8988T (cell line): ENCODE results near the gene MYO1C.
"Not testable (repeated sequence)": the region's sequence is repeated elsewhere in the genome, so short reads cannot be mapped to it uniquely, and the experiment has no call there.

Experiments used
- DNase-seq: peaks from one replicate; pipeline ENCODE4 v3.0.0; 2011

MYO1C gene

DNA sequence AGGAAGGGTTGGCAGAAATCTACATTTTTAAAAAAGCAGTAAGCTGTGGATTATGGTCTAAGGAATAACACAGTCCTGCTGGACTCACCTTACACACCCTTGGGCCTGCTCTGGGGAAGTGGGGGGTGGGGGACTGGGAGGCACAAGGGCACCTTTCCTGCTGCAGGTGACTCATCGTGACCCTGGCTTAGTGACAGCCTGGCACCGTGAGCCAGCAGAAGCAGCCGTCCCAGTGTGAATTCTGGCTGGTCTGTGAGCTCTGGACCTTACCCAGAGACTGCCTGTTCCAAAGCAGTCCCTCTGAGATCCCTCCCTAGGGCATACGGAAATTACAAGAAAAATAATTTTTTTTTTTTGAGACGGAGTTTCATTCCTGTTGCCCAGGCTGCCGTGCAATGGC lies 32.3 kb downstream of the MYO1C start:
- DNase-seq: no peak

DNA sequence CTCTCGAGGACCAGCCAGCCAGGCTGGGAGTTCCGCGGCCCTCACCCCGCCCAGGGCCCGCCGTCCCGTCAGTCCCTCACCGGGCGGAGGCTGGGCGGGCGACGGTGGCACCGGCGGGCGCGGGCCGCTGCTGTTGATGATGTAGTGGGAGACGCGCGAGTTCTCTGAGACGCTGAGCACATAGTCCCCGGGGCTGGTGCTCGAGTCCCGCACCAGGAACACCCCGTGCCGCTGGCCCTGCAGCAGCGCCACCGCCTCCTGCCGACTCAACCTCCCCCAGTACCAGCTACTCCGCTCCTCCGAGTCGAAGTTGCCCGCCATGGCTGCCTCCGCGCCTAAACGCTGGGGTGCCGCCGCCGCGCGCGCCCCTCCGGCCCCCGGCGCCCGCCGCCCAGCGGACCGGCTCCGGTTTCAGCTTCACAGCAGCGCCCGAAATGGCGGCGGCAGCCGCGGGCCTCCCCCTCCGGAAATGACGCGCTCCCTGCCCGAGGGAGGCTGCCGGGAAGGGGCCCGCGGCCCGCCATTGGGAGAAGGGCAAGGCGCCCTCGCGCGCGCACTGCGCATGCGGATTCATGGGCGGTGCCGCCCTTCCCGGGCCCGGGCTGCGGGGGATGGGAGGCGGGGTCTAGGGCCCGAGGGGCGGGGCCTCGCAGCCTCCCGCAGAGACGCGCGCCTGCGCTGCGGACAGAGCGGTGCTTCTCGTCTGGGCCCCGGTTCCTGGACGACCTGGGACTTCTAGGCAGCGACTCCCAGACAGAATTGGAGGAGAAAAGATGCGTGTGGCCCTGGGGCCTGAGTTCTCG lies 36.5 kb downstream of the MYO1C start, which contains the start of gene CRK:
TSS of gene CRK (minus strand) at position 436 of the 803 bp plus-strand sequence. CDS start at position 321, 115 bp downstream.
- DNase-seq: peak; percentile 91

DNA sequence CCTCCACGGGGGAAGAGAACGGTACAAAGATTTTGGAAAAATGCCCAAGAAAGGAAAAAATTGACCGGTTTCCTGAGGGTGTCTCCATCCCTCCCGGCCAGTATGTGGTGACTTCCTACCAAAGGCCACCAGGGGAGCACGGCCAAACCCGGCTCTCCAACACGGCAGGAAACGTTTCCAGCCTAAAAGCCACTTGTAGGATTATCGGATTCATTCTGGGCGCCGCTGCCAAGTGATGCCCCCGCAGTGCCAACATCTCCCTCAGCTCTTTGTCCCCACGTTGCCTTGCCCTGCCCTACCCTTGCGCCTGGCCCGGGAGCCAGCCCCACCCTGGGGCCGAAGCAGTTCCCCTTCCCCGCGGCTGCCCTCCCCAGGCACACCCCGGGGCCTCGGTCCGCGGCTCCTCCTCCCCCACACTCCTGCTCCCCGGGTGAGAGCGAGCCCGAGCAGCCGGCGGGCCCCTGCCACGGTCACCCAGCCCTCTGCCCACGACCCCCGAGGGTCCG lies 37.1 kb downstream of the MYO1C start:
- peak; percentile 69 for DNase-seq

DNA sequence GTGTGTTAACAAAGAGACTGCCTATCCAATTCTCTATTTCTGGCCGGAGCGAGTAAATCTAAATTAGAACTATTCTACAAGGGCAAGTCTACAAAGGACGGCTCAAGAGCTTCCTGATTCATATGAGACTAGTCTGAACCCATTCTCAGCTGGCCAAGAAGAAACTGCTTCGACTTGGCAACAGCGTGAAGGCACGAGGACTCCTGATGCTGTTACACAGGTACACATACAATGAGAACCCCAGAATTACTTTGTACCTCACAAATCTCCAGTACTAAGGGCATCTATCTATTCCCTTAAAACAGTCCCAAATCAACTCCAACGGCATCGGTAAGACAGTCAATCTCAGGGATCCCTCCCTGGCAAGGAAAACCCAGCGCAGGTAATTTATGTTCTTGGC lies 37.9 kb downstream of the MYO1C start:
- no peak for DNase-seq

DNA sequence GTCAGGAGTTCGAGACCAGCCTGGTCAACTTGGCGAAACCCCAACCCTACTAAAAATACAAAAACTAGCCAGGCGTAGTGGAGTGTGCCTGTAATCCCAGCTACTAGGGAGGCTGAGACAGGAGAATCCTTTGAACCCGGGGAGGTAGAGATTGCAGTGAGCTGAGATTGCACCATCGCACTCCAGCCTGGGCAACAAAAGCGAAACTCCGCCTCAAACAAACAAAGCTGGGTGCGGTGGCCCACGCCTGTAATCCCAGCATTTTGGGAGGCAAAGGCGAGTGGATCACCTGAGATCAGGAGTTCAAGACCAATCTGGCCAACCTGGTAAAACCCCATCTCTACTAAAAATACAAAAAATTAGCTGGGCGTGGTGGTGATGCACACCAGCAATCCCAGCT lies 38.8 kb downstream of the MYO1C start:
- not testable (repeated sequence) for DNase-seq

DNA sequence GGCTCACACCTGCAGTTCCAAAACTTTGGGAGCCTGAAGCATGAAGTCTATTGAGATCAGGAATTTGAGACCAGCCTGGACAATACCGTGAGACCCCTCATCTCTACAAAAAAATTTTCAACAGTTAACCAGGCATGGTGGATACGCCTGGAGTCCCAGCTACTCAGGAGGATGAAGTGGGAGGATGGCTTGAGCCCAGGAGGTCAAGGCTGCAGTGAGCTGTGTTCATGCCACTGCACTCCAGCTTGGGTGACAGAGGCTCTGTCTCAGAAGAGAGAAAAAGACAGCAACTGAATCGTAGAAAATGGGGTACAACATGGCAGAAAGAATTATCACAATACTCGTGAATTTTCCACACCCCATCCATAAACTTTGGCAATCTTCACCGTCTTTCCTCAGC lies 39.6 kb downstream of the MYO1C start:
- no peak for DNase-seq

DNA sequence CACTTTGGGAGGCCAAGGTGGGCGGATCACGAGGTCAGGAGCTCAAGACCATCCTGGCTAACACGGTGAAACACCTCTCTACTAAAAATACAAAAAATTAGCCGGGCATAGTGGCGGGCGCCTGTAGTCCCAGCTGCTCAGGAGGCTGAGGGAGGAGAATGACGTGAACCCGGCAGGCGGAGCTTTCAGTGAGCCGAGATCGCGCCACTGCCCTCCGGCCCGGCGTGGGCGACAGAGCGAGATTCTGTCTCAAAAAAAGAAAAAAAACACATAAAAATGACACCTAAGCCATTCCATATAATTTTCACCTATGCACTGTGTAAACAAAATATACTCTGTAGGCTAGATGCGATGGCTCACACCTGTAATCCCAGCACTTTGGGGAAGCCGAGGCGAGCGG lies 42.2 kb downstream of the MYO1C start:
- DNase-seq: not testable (repeated sequence)

DNA sequence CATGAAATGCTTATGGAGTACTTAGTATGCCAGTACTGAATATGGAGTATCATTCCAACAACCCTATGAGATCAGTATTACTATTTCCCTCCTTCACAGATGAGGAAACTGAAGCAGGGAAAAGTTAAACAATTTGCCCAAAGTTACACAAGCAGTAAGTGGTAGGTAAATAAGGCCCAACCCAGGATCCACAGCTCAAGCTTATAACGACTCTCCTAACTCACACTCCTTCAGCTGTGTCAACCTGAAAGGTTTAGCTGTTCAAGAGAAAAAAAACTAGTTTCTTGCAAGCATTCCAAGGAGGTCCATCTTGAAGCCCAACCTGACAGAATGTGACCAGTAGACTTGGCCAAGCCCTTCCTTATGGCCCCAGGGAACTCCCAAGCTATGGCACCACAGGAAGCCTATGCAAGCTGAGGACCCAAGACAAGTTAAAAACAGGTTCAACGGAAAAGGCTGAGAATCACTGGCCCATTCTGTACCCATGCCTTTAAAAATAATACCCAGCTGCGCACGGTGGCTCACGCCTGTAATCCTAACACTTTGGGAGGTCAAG lies 43.0 kb downstream of the MYO1C start:
- no peak for DNase-seq

DNA sequence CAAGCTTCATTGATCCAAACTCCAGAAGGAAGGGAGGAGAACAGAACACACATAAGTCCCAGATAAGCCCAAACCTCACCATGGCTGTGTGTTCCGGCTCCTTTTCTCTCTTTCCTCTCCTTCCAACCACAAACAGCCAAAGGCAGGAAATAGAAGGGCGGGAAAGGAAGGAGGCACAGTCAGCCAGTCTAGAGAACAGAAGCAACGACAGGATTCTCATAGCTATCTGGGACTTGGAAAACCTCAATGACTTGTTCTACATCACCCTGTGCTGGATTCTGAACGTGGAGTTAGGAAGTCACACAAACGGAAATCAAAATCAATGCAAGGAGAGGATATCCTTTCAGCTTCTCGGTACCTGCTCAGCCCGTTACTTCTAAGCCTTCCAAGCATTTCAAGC lies 45.4 kb downstream of the MYO1C start:
- no peak for DNase-seq

DNA sequence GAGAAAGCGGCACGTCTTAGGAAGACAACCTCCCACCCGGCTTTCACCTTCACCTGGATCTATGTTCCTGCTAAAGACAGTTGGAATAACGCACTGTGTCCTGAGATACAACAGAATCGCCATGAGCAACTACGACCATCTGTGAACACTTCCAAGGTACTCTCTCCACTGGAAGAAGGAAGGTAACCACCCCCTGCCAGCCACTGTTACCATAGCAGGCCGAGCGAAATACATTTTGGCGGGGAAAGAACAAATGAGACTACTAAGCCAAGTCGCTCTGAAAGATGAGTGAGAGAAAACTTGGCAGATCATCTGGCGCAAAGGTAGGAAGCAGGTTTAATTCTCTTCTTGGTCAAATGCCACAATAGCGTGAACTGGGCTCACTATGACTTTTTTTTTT lies 46.3 kb downstream of the MYO1C start:
- DNase-seq: no peak

DNA sequence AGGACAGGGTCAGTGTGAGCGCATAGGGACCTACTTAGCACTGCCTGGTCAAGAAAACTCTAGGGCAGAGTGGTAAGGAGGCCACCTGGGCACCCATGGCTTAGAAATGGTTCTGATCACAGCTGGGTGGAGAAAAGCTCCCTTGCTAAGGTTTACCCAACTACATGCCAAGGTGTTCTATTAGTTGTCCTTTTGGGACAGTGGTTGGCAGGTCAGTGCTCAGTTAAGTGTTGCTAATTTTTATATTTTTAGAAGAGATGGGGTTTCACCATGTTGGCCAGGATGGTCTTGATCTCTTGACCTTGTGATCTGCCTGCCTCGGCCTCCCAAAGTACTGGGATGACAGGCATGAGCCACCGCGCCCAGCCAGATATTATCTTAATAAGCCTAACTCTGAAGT lies 46.8 kb downstream of the MYO1C start:
- not testable (repeated sequence) for DNase-seq

DNA sequence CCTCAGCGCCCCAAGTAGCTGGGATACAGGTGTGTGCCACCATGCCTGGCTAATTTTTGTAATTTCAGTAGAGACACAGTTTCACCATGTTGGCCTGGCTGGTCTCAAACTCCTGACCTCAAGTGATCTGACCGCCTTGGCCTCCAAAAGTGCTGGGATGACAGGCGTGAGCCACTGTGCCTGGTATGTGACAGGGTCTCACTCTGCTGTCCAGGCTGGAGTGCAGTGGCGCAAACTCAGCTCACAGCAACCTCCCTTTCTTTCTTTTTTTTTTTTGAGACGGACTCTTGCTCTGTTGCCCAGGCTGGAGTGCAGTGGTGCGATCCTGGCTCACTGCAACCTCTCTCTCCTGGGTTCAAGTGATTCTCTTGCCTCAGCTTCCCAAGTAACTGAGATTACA lies 49.8 kb downstream of the MYO1C start:
- not testable (repeated sequence) for DNase-seq

DNA sequence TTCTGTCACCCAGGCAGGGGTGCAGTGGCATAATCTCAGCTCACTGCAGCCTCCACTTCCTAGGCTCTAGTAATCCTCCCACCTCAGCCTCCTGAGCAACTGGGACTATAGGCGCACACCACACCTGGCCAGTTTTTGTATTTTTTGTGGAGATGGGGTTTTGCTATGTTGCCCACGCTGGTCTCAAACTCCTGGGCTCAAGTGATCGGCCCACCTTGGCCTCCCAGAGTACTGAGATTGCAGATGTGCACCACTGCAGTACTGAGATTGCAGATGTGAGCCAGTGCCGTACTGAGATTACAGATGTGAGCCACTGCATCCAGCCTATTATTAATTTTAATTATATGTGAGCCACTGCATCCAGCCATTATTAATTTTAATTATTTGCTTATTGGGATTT lies 50.3 kb downstream of the MYO1C start:
- no peak for DNase-seq

DNA sequence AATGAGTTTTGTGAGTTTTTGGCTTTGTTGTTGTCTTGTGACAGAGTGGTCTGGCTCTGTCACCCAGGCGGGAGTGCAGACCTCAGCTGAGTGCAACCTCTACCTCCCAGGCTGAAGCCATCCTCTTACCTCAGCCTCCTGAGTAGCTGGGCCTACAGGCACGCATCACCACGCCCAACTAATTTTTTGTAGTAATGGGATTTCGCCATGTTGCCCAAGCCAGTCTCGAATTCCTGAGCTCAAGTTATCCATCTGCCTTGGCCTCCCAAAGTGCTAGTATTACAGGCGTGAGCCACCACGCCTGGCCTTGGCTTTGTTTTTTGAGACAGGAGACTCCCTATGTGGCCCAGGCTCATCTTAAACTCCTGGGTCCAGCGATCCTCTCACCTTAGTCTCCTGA lies 51.6 kb downstream of the MYO1C start:
- DNase-seq: no peak

DNA sequence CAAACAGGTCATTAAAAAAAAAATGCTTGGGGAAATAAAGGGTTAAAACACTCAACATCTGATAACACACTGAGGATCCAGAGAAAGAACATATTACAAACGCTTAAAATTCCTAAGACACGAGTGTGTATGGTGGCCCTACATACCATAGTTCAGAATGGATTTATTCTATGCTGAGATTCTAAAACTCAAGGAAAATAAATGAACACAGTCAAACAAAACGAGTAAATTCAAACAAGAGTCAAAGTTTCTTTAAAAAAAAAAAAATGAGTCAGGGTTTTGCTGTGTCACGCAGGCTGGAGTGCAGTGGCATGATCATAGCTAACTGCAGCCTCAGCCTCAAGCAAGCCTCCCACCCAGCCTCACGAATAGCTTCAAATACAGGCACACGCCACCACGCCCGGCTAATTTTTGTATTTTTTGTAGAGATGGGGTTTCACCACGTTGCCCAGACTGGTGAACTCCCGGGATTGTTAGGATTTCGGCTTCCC lies 53.8 kb downstream of the MYO1C start:
- DNase-seq: no peak

DNA sequence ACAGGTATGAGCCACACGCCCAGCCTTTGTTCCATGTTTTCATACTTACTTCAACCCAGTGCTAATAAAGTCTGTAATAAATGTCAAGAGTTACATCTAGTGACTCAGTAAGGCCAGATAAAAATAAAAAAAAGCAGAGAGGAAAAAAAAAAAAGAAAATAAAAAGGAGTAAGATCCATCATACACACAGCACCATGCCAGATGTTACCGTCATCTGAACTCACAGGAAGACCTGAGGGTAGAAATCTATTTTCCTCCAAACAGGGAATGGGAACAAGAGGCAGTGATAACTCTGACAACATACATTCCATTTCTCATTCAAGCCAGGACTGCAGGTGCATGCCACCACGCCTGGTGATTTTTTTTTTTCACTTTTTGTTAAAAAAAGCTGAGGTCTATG lies 57.2 kb downstream of the MYO1C start:
- no peak for DNase-seq

DNA sequence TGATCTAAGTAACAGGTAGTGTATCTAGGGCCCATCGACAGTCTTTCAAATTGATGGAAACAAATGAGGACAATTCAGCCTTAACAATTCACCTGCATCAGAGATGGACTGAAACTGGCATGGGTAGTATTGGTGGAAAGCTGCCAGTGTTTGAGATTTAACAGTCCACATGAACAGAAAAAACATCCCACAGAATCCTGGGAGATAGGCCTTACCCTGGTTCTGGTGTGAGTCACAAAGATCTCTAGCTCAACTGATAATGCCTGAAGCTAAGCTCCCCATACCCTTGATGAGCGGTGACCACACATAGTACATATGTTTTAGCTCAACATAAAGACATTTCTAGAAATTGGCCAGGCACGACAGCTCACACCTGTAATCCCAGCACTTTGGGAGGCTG lies 58.3 kb downstream of the MYO1C start:
- no peak for DNase-seq

DNA sequence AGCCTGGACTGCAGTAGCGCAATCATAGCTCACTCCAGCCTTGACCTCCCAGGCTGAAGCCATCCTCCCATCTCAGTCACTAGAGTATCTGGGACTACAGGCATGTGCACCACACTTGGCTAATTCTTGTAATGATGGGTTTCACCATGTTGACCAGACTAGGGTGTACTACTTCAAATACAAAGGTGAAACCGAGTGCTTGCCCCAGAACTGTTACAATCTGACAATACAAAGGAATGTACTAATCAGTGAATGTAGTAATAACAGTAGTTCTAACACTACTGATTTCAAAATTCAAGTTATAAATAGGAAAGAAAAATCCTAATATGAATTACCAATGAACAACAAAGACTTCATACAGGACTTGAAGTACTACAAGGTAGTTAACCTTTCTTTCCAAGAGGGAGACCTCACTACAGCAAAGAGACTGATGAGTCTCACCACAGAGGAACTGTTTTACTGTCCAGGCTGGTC lies 60.8 kb downstream of the MYO1C start:
- DNase-seq: no peak

DNA sequence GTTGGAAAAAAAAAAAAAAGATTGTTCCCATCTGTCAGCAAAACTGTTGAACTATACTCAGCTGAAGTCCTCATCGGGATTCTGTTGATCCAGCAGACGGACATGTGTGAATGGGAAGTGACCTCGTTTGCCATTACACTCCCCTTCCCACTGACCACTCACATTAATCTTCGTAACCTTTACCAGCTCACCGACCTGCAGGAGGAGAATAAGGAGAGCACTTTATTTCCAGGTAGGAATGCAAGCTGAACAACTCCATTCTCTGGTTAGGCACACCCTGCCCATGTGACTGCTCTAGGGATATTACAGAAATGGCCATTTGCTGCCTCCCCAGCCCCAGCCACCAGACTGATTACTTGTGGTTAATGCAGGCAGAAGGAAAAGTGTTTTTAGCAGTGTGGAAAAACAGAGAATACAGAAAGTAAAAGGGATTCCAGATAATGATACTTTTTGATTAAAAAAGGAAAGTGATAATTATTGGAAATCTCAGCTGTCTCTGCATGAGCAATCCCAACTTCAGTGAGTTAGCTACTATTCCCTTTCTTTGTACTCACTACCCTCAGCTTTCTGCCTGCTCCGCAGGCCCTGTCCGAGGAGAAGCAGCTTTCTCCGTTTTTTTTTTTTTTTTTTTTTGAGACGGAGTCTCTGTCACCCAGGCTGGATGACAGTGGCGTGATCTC lies 68.9 kb downstream of the MYO1C start:
- DNase-seq: no peak

DNA sequence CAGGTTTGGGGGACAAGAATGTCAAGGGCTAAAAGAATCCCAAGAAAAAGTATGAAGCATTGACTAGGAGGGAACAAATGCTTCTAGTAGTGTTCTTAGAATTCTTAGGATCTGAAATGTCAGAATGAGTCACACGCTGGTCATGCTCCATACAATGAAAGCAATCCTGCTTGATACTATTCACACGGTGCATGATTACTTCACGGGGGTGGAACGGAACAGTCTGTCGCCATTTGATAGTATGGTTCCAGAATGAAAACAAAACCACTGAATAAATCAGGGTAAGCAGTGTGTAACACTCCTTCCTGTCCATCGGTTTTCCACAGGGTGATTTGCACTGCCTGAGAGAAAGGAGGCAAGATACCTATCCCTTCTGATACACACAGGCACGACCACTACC lies 69.6 kb downstream of the MYO1C start:
- DNase-seq: no peak

DNA sequence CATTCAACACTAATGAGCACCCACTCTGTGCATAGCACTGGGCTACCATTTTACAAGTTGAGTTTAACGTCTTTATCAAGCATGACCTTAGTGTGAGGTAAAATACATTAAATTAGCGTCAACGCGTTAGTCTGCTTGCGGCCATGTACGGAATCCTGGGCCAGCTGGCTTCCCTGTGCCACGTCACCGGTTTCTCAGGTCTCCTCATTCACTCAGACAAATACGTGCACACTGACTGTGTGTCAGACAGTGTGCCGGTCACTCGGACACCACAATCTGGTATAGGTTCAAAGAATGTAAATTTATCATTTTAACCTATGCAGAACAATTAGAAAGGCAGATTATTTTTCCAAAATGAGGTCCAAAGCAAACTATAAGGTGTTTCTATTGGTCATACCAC lies 71.0 kb downstream of the MYO1C start:
- no peak for DNase-seq

DNA sequence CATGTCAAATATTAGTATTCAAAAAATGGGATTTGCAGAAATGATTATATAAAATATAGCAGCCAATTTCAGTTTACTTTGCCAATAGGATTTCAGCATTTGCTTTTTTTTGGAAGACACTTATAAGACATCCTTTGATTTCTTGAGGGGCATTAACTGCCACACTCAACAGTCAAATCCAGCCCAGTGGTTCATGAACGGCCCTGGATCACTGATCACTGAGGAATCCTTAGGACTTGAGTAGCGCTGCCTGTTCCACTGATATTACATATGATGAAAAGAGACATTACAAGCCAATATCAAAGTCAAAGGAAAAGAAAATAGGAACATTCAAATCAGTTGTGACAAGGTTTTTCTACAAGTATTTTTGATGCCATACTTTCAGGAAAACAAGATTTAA lies 71.5 kb downstream of the MYO1C start:
- no peak for DNase-seq

DNA sequence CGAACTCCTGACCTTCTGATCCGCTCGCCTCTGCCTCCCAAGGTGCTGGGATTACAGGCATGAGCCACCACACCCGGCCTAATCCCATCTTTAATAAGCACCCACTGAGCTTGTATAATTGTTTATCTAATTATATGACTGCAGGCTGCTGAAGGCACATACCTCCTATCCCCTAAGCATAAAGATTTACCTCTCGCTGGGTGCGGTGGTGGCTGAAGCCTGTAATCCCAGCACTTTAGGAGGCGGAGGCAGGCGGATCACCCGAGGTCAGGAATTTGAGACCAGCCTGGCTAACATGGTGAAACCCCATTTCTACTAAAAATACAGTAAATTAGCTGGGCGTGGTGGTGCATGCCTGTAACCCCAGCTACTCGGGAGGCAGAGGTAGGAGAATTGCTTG lies 72.3 kb downstream of the MYO1C start:
- DNase-seq: no peak

DNA sequence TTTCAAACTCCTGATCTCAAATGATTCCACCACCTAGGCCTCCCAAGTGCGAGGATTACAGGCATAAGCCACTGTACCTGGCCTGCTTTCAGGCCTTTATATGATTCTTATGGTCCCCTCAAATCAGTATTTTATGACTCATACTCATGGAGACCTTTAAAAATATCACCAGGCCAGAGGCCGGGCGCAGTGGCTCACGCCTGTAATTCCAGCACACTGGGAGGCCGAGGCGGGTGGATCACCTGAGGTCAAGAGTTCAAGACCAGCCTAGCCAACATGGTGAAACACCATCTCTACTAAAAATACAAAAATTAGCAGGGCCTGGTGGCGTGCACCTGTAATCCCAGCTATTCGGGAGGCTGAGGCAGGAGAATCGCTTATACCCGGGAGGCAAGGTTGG lies 74.0 kb downstream of the MYO1C start:
- not testable (repeated sequence) for DNase-seq
